ENCODE measurements around the gene ADPRH.

GRCh38 chr3:119569156-119569555, 10.1 kb upstream of the ADPRH start:
- TF ChIP-seq EZH2 (IDR thresholded peaks at IDR 0.05; ENCODE audit: insufficient read depth, low read length) (no peak), CTCF (IDR thresholded peaks at IDR 0.05; ENCODE audit: insufficient read depth, low read depth, low read length) (no peak)
